Measurements from ENCODE around the gene GRIK3. TPM values are rescaled to one million over a fixed set of nuclear protein-coding genes. Genes with fewer than 3 reads are reported as not detected.

GRIK3 gene
- total and polyA plus RNA-seq, 7 donors: 0.03 to 0.15 (median 0.04) TPM; not detected in 2

DNA sequence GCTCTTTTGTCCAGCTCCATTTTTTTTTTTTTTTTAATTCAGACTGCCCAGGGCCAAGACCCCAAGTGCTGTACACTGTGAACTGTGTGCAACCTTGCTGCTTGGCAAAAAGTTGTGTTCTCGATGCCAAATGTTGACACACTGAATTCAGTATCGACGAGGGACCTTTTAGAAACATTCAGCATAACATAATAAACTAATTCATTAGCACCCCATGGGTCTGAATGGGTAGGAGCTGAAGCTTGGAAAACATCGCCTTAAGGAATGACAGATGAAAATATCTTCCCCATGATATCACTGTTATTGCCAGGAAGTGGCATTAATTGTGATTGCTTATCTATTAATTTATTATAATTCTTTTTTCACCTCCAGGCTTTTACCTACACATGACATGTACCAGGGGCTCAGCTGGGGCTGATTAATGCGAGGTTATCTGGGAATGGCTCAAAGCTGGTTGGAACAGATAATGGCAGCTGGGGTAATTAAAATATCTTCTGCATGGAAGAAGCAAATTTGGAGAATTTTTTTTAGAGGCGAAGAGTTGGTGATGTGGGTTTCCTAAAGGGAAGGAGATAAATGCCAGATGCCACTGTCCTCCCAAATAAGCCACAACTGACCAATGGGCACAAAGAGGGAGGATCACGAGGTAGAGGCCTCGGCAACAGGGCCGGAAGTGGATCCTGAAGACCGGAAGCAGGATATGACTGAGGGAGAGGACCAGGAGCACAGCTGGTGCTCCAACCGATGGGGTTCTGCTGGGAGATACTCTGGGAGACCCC is 169.3 kb downstream of the GRIK3 start:
- no peaks in the 10 kb centered on the region for H3K9me3 ChIP-seq
- H3K27me3 ChIP-seq (ENCODE audit: insufficient read depth in 3 of 3, low read length in 2 of 3): peaks cover 0 to 8% (median 6%) of the 10 kb centered on the region in 3 donors
- 50 to 53% (median 52%) methylated on average over 11 of the region's 11 CpGs for WGBS, 3 donors
- ATAC-seq (no peak), DNase-seq (no peak)
- H3K27ac ChIP-seq: no peak overlapping the region
- H3K36me3 ChIP-seq (ENCODE audit: insufficient read depth in 1 of 2, low read depth in 1 of 2): no peaks in the 10 kb centered on the region
- H3K4me3 ChIP-seq: no peak overlapping the region
- intact Hi-C loops (cut with DNase I): no loop called here
- TF ChIP-seq, protein P1, sequence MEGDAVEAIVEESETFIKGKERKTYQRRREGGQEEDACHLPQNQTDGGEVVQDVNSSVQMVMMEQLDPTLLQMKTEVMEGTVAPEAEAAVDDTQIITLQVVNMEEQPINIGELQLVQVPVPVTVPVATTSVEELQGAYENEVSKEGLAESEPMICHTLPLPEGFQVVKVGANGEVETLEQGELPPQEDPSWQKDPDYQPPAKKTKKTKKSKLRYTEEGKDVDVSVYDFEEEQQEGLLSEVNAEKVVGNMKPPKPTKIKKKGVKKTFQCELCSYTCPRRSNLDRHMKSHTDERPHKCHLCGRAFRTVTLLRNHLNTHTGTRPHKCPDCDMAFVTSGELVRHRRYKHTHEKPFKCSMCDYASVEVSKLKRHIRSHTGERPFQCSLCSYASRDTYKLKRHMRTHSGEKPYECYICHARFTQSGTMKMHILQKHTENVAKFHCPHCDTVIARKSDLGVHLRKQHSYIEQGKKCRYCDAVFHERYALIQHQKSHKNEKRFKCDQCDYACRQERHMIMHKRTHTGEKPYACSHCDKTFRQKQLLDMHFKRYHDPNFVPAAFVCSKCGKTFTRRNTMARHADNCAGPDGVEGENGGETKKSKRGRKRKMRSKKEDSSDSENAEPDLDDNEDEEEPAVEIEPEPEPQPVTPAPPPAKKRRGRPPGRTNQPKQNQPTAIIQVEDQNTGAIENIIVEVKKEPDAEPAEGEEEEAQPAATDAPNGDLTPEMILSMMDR (IDR thresholded peaks at IDR 0.05): no peak
- no peaks in the 10 kb centered on the region for H3K4me1 ChIP-seq

- WGBS, 3 donors: 30 to 38% (median 36%) methylated on average over 6 of the region's 6 CpGs
- Histone ChIP-seq H3K4me3 (no peak overlapping the region), H3K27ac (no peak overlapping the region), H3K4me1 (no peaks in the 10 kb centered on the region), H3K27me3 (ENCODE audit: insufficient read depth in 3 of 3, low read length in 2 of 3) (peaks cover 0 to 8% (median 4%) of the 10 kb centered on the region in 3 donors), H3K9me3 (no peaks in the 10 kb centered on the region), H3K36me3 (ENCODE audit: insufficient read depth in 1 of 2, low read depth in 1 of 2) (no peaks in the 10 kb centered on the region)
- no peak for DNase-seq
- intact Hi-C loops (cut with DNase I): no loop called here
- ATAC-seq: no peak
- TF ChIP-seq, protein P1 (IDR thresholded peaks at IDR 0.05): no peak
Observed at GRCh38 chr1:36864182-36864822, 170.0 kb downstream of the GRIK3 start.

DNA sequence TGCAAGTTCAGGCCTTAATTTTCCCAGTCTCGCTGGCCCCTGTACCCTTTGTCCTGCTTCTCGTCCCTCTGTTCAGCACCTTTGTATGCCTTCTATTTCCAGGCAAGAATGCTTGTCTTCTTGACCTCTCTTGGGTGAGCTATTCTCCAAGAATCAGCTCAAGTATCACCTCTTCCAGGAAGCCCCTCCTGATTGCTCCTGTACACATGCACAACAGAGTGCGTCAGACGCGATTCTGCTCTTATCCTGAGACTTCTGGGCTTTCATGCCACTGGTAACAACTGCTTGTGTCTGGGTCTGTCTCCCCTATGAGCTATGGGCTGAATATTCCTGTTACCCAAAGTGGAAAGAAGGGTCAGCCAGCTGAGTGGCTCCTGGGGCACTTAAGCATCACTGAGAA is 170.8 kb downstream of the GRIK3 start:
- Histone ChIP-seq H3K4me1 (no peaks in the 10 kb centered on the region), H3K9me3 (no peaks in the 10 kb centered on the region), H3K27ac (no peak overlapping the region), H3K4me3 (no peak overlapping the region), H3K36me3 (ENCODE audit: insufficient read depth in 1 of 2, low read depth in 1 of 2) (no peaks in the 10 kb centered on the region), H3K27me3 (ENCODE audit: insufficient read depth in 3 of 3, low read length in 2 of 3) (peaks cover 0 to 8% (median 4%) of the 10 kb centered on the region in 3 donors)
- DNase-seq: no peak
- 77 to 87% (median 78%) methylated on average over 5 of the region's 5 CpGs for WGBS, 3 donors
- ATAC-seq: no peak
- intact Hi-C loops (cut with DNase I): no loop called here
- TF ChIP-seq, protein P1 (IDR thresholded peaks at IDR 0.05): no peak

GRCh38 chr1:36863061-36863460 is 171.3 kb downstream of the GRIK3 start:
- intact Hi-C loops (cut with DNase I): no loop called here
- Histone ChIP-seq H3K4me1 (no peaks in the 10 kb centered on the region), H3K36me3 (ENCODE audit: insufficient read depth in 1 of 2, low read depth in 1 of 2) (no peaks in the 10 kb centered on the region), H3K27me3 (ENCODE audit: insufficient read depth in 3 of 3, low read length in 2 of 3) (peaks cover 0 to 8% (median 4%) of the 10 kb centered on the region in 3 donors), H3K4me3 (no peak overlapping the region), H3K9me3 (no peaks in the 10 kb centered on the region), H3K27ac (no peak overlapping the region)
- no peak for ATAC-seq
- no peak for DNase-seq
- WGBS, 3 donors: 48 to 50% (median 49%) methylated on average over 3 of the region's 3 CpGs
- TF ChIP-seq, protein P1 (IDR thresholded peaks at IDR 0.05): no peak
